NCI-H1417 (cell line): ENCODE results near the gene DCST1.
"Not testable (repeated sequence)": the region's sequence is repeated elsewhere in the genome, so short reads cannot be mapped to it uniquely, and the experiment has no call there.

Experiments
- DNase-seq, 3 experiments: peaks; one replicate each; lab custom pipeline; 2025; lab: John Stamatoyannopoulos, UW

The DCST1 gene

GRCh38 chr1:155033524-155033923 lies at the start of gene DCST1, which contains the start of gene DCST2:
Gene DCST1, plus strand, starts transcription at chr1:155033824. Its CDS starts 213 bp downstream, at chr1:155034037.
Gene DCST2, minus strand, starts transcription at chr1:155033781. Its CDS starts 80 bp downstream, at chr1:155033701.
- DNase-seq, result no peak

- DNase-seq, result not testable (repeated sequence)
Measured at GRCh38 chr1:154986736-154987135, 46.9 kb upstream of the DCST1 start.

DNA sequence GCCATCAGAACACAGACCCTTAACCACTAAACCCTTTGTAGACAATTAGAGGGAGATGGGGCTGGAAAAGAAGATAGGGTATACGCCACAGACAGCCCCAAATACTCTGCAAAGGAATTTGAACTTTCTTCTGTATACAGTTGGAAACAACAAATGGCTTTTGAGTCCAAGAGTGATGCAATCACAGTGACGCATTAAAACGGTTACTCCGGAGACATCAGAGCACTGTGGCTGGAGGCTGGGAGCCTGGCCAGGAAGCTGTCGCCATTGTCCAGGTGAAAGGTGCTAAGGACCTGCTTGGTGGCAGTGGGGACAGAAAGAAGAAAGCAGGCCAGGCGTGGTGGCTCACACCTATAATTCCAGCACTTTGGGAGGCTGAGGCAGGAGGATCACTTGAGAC lies 46.3 kb upstream of the DCST1 start:
- no peak for DNase-seq

GRCh38 chr1:154988058-154988954 lies 45.3 kb upstream of the DCST1 start:
- no peak for DNase-seq

- no peak for DNase-seq
Measured at GRCh38 chr1:154989195-154989860, 44.3 kb upstream of the DCST1 start.

DNA sequence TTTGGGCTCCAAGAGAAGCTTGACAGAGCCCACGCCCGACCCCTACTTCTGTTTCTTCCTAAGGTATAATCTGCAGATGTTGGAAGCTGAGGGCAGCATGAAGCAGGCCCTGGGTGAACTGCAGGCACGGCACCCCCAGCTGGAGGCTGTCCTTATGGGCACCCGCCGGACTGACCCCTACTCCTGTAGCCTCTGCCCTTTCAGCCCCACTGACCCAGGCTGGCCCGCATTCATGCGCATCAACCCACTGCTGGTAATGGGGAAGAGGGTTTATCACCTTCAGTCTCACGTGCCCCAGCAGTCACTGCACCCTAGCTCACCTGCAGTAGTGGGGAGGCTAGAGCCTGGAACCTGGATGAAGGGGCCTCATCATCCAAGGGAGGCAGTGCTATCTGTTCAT lies 43.3 kb upstream of the DCST1 start:
- DNase-seq, result no peak

GRCh38 chr1:154992721-154993571 lies 40.7 kb upstream of the DCST1 start:
- peak in 1 of 3 experiments; percentile 35 for DNase-seq

DNA sequence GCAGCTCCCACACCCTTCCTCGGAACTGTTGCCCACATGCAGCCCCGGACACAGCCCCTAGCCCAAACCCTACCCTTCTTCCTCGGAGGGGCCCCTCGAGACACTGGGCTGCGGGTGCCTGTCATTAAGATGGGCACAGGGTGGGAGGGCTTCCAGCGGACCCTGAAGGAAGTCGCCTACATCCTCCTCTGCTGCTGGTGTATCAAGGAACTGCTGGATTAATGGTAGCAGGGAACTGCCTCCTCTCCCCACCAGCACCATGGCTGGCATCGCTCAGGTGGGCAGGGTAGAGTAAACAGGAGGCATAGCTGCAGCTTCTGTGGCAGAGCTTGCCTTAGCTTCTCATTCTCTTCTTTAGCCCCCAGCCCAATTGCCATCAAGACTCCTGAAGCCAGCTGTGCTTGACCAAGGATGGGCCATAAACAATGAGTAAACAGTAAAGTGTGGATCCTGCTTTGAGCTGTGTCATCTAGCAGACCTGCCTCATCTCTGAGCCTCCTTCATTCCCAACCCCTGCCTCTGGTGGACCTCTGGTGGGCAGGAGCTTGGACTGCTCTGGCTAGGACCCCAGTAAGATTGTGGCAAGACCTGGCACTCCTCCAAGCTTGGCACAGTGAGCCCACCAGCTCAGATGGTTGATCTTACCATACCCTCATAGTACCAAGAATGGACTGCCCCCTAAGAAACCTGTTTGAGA lies 39.9 kb upstream of the DCST1 start, which contains the start of gene LENEP:
TSS of gene LENEP (plus strand) at position 15 of the 697 bp plus-strand sequence. CDS start at position 37, 22 bp downstream.
- DNase-seq, result peak in 1 of 3 experiments; percentile 34

DNA sequence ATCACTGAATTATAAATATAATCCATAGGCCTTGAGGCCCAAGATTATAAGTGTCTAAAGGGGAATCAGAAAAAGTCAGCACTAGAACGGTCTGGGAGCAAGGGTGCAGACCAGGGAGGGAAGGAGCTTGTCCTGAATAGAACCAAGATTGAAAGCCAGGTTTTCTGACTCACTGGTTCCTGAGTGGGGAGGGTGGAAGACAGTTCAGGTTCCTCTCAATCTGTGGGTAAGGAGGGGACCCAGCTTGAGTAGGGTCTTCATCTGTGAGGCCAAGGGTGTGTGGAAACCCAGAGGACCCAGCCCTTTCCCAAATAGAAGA lies 39.4 kb upstream of the DCST1 start:
- DNase-seq, result no peak

DNA sequence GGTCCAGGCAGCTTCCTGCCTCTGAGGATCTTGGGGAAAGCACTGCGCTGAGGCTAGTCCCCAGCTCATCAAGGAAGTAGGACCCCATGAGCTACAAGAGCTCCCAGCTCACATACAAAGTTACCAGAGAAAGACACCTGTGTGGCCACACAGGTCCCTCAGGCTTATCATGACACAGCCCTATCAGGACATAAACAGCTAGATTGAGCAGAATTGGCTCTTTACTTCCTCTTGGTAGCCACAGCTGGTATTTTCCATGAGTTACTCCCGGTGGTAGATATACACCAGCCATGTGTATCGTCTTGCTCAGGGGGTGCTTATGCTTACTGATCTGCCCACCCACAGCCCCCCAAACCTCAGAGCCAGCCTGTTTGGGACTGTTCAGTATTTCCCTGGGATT lies 39.0 kb upstream of the DCST1 start:
- no peak for DNase-seq

DNA sequence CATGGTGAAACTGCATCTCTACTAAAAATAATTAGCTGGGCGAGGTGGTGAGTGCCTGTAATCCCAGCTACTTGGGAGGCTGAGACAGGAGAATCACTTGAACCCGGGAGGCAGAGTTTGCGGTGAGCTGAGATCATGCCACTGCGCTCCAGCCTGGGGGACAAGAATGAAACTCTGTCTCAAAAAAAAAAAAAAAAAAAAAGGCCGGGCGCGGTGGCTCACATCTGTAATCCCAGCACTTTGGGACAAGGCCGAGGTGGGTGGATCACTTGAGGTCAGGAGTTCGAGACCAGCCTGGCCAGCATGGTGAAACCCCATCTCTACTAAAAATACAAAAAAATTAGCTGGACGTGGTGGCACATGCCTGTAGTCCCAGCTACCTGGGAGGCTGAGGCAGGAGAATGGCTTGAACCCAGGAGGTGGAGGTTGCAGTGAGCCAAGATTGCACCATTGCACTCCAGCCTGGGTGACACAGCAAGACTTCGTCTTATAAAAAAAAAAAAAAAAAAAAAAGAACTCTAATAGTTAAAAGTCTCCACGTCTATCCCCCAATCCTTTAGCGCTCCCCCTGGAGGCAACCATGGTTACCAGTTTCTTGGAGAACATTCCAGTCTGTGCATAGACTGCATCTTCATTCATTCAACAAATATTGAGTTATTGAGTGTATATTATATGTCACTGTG lies 38.2 kb upstream of the DCST1 start:
- peak in 1 of 3 experiments; percentile 9 for DNase-seq

DNA sequence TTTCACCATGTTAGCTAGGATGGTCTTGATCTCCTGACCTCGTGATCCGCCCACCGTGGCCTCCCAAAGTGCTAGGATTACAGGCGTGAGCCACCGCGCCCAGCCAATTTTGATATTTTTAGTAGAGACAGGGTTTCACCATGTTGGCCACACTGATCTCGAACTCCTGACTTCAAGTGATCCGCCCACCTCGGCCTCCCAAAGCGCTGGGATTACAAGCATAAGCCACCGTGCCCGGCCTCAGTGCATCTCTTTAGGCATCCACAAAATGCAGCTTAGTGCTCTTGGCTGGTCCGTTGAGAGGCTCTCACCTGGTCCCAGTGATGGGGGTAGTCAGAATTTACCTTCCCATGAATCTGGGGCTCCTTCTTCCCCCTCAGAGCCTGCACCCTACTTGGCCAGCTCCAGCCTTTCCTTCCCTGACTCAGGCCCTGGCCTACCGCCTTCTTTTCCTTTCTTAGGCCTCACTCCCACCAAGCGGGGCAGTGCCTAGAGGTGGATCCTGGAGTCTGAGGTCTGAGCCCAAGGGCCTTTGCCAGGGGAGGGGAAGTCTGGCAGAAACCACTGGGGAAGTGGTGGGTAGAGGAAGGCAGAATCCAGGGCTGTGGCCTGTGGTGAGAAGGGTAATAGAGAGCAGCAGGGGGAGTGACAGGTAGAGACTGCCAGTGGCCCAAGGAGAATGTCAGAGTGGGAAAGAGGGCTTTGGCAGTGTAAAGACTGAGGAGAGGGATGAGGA lies 36.5 kb upstream of the DCST1 start:
- no peak for DNase-seq

GRCh38 chr1:154998201-154998780 lies 35.3 kb upstream of the DCST1 start:
- no peak for DNase-seq

DNA sequence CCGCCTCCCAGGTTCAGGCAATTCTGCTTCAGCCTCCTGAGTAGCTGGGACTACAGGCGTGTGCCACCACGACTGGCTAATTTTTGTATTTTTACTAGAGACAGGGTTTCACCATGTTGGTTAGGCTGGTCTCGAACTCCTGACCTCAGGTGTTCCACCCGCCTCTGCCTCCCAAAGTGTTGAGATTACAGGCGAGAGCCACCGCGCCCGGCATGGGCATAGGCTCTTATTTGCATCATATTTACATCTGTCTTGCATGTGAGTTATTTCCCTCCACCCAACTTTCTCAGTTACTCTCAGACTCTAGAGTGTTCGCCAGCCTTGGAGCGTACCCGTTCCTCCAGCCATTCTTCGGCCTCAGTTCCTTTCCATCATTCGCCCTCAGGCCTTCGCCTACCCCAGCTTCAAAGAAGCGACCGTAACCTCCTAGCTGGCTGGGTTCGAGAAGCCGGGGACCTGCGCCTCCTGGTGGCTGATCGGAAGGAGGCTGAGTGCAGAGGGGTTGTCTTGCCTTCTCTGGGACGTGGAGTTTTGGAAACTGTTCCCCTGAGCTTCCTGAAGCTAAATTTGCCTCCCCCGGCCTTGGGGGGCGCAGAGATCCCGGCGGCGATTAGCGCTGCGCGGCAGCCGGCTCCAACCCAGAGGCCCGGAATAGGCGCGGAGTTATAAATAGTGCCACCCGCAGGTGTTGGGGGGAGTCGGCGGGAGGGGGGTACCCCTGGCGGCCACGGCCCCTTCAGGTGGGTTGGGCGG lies 34.6 kb upstream of the DCST1 start:
- peak; percentile 63 to 82 (median 74) for DNase-seq

GRCh38 chr1:154999571-155000410 lies 33.8 kb upstream of the DCST1 start:
- DNase-seq, result peak; percentile 43 to 78 (median 77)

GRCh38 chr1:155000411-155000725 lies 33.3 kb upstream of the DCST1 start:
- DNase-seq, result peak in 2 of 3 experiments; percentile 65 to 78

GRCh38 chr1:155000726-155001424 lies 32.7 kb upstream of the DCST1 start:
- DNase-seq, result peak; percentile 95 to 99 (median 96)

GRCh38 chr1:155001425-155001674 lies 32.3 kb upstream of the DCST1 start:
- DNase-seq, result no peak
